Suprapubic skin (tissue), 4 donors: ENCODE measurements around the gene DUT. TPM values are rescaled to one million over a fixed set of nuclear protein-coding genes. Genes with fewer than 3 reads are reported as not detected.

Experiments used
- DNase-seq, 2 donors: peaks; one replicate each; pipeline ENCODE4 v3.0.0-alpha.2; 2019; ENCODE audit warnings: low spot score in 2 of 2
- H3K27ac ChIP-seq: fragments of 200-600 bp; sonication (generic); one replicate; pipeline ENCODE4 v1.5.1; 2019
- H3K27me3 ChIP-seq: fragments of 200-600 bp; sonication (generic); one replicate; pipeline ENCODE4 v1.5.1; 2019
- H3K36me3 ChIP-seq: fragments of 200-600 bp; sonication (generic); one replicate; pipeline ENCODE4 v1.5.1; 2019
- H3K4me1 ChIP-seq: fragments of 200-600 bp; sonication (generic); one replicate; pipeline ENCODE4 v1.5.1; 2019
- H3K4me3 ChIP-seq: fragments of 200-600 bp; sonication (generic); one replicate; pipeline ENCODE4 v1.5.1; 2019; ENCODE audit warnings: mild to moderate bottlenecking
- H3K9me3 ChIP-seq: fragments of 200-600 bp; sonication (generic); one replicate; pipeline ENCODE4 v1.5.1; 2019
- CTCF ChIP-seq, 2 donors: fragments of 200-600 bp in 1 of 2; fragments of 450-650 bp in 1 of 2; sonication (generic) in 1 of 2; IDR thresholded peaks; one replicate each; pipeline ENCODE4 v1.5.1; 2016 to 2019; ENCODE audit warnings: antibody characterized with exemption in 2 of 2, mild to moderate bottlenecking in 1 of 2, moderate library complexity in 1 of 2
- EP300 ChIP-seq: sonication (generic); formaldehyde crosslinking; IDR thresholded peaks from one replicate; pipeline ENCODE4 v1.6.1; 2017; ENCODE audit warnings: antibody characterized with exemption
- POLR2A ChIP-seq, 2 donors: fragments of 450-650 bp; IDR thresholded peaks; one replicate each; pipeline ENCODE4 v1.6.1; 2017; ENCODE audit warnings: antibody characterized with exemption in 2 of 2, mild to moderate bottlenecking in 2 of 2, moderate library complexity in 2 of 2
- POLR2AphosphoS5 ChIP-seq, 3 donors: sonication (generic); formaldehyde crosslinking; IDR thresholded peaks; one replicate each; pipeline ENCODE4 v1.6.1; 2017; ENCODE audit warnings: antibody characterized with exemption in 3 of 3
- WGBS: methylation state at CpG from one replicate; pipeline ENCODE4 v1.1.5; 2018; 5-methylcytosine and 5-hydroxymethylcytosine counted together
- total RNA-seq, 4 donors: library from RNA; depleted of rRNA; stranded (reverse); fragments of >200 nt; gene quantifications; one replicate each; pipeline ENCODE4 v1.1.0, GENCODE V29; 2016

DUT gene
- total RNA-seq, 4 donors from 2014 or later, result 49.3 to 69.4 (median 64.2) TPM

DNA sequence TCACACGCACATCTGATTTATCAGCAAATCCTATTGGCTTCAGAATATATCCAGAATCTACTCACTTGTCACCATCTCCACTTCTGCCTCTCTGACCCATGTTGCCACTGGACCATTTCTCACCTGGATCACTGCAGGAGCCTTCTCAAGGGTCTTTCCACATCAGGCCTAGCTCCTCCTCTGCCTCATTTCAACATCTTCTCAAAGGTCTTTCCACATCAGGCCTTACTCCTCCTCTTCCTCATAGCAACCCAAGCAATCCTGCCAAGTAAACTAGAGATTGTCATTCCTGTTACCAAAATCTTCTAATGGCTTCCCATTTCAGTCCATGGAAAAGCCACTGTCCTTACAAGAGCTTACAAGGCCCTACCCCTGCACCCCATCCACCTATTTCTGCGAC is 18.0 kb upstream of the DUT start:
- no peak overlapping the region for H3K27ac ChIP-seq
- no peak overlapping the region for H3K4me3 ChIP-seq
- WGBS, result 92% methylated on average over 2 of the region's 2 CpGs
- TF ChIP-seq POLR2AphosphoS5 (IDR thresholded peaks at IDR 0.05), result no peak
- no peak for TF ChIP-seq CTCF (IDR thresholded peaks at IDR 0.05)
- no peak for TF ChIP-seq EP300
- TF ChIP-seq POLR2A (IDR thresholded peaks at IDR 0.05), result no peak
- H3K36me3 ChIP-seq, result no peaks in the 10 kb centered on the region
- H3K4me1 ChIP-seq, result no peaks in the 10 kb centered on the region
- DNase-seq, result no peak
- H3K27me3 ChIP-seq, result no peaks in the 10 kb centered on the region
- H3K9me3 ChIP-seq, result no peaks in the 10 kb centered on the region

DNA sequence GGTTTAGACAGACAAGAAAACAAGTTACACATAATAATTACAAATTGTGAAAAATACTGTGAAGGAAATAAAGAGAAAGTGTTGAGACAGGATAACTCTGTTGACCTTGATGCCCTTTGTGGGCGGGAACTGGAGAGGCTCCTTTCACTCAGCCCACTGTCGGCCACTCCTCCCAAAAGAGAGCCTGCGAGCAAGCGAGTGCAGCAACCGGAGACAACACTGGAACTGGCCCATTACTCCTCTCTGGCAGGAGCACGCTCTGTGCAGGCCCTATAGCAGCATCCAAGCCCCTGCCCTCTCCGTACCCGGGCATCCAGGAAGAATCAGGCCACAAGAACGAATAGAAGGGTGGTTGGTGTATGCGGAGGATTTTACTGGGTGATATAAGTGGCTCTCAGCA is 16.2 kb upstream of the DUT start:
- no peak for DNase-seq
- H3K27ac ChIP-seq, result no peak overlapping the region
- H3K9me3 ChIP-seq, result no peaks in the 10 kb centered on the region

DNA sequence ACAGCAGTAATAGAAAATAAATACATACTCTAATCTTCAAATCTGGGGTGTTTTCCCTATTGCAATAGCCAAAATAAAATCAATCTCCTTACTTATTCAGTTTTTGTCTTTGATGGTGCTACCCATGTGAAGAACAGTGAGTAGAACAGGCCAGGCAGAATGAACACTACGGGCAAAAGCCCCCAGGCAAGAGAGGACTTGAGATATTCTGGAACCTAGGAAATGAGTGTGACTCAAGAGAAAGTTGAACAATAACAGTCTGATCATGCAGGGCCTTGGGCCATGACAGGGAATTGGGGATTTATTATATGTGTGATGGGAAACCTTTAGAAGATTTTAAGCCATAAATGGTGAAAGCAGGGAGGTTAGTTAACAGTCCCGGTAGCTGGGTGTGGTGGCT is 14.0 kb upstream of the DUT start:
- H3K4me1 ChIP-seq, result no peaks in the 10 kb centered on the region
- TF ChIP-seq POLR2A (IDR thresholded peaks at IDR 0.05) (no peak), CTCF (IDR thresholded peaks at IDR 0.05) (no peak), EP300 (no peak), POLR2AphosphoS5 (IDR thresholded peaks at IDR 0.05) (no peak)
- H3K9me3 ChIP-seq, result no peaks in the 10 kb centered on the region
- H3K4me3 ChIP-seq, result no peak overlapping the region
- DNase-seq, result no peak
- WGBS, result 81% methylated on average over 2 of the region's 2 CpGs
- no peaks in the 10 kb centered on the region for H3K36me3 ChIP-seq
- H3K27me3 ChIP-seq, result no peaks in the 10 kb centered on the region
- H3K27ac ChIP-seq, result no peak overlapping the region

More for the DNA sequence above, 16.2 kb upstream of the DUT start:
- Histone ChIP-seq H3K27me3 (no peaks in the 10 kb centered on the region), H3K4me3 (no peak overlapping the region), H3K36me3 (no peaks in the 10 kb centered on the region), H3K4me1 (no peaks in the 10 kb centered on the region)
- 73% methylated on average over 10 of the region's 10 CpGs for WGBS
- TF ChIP-seq POLR2A (IDR thresholded peaks at IDR 0.05), result no peak
- no peak for TF ChIP-seq POLR2AphosphoS5 (IDR thresholded peaks at IDR 0.05)
- TF ChIP-seq CTCF (IDR thresholded peaks at IDR 0.05), result no peak
- TF ChIP-seq EP300, result no peak

DNA sequence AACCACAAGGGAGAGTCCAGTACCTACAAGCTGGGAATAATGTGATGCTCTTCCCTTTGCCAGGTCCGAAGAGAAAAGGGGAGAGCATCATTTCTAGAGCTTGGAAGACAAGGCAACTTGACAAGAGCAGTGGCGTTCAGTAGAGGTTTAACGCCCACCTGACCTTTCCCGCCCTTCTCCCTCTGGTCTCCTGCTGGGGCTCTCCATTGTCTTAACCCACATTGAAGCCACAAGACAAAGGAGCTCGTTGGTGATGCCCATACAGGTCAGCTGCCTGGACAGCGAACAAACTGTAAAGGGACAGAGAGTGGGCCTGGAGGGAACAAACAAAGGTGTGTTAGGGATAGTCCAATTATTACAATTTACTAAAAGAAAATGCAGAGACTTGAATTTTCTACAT is 13.1 kb upstream of the DUT start:
- no peaks in the 10 kb centered on the region for H3K36me3 ChIP-seq
- DNase-seq, result no peak
- TF ChIP-seq EP300, result no peak
- TF ChIP-seq POLR2AphosphoS5 (IDR thresholded peaks at IDR 0.05), result no peak
- no peak for TF ChIP-seq POLR2A (IDR thresholded peaks at IDR 0.05)
- no peak for TF ChIP-seq CTCF (IDR thresholded peaks at IDR 0.05)
- no peaks in the 10 kb centered on the region for H3K27me3 ChIP-seq
- H3K9me3 ChIP-seq, result no peaks in the 10 kb centered on the region
- WGBS, result 73% methylated on average over 6 of the region's 6 CpGs
- no peak overlapping the region for H3K4me3 ChIP-seq
- no peak overlapping the region for H3K27ac ChIP-seq
- H3K4me1 ChIP-seq, result no peaks in the 10 kb centered on the region

- H3K36me3 ChIP-seq, result no peaks in the 10 kb centered on the region
- no peak overlapping the region for H3K4me3 ChIP-seq
- H3K9me3 ChIP-seq, result no peaks in the 10 kb centered on the region
- DNase-seq, result no peak
- WGBS, result 95% methylated on average over 7 of the region's 7 CpGs
- H3K4me1 ChIP-seq, result no peaks in the 10 kb centered on the region
- TF ChIP-seq POLR2AphosphoS5 (IDR thresholded peaks at IDR 0.05), result no peak
- H3K27ac ChIP-seq, result no peak overlapping the region
- H3K27me3 ChIP-seq, result no peaks in the 10 kb centered on the region
Measured at GRCh38 chr15:48323294-48323693, 7.9 kb upstream of the DUT start.

DNA sequence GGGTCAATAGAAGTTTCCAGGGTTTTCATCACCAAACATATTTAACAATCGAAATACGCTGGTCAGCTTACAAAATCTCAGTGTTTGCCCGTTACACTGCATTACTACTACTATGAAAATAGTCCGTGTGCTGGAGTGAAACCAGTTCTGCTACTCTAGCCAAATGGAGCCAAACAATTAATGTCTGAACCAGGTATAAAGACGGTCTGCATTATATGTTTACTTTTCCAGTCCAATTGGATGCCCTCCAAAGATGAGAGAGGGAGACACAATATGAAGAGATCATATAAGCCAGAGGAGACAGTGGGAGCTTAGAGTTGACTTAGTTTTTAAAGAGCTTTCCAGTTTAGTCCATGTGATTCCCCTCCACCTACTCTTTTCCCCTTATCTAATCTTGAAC is 6.3 kb upstream of the DUT start:
- H3K9me3 ChIP-seq, result no peaks in the 10 kb centered on the region
- 61% methylated on average over 5 of the region's 5 CpGs for WGBS
- no peak overlapping the region for H3K27ac ChIP-seq
- no peaks in the 10 kb centered on the region for H3K4me1 ChIP-seq
- no peaks in the 10 kb centered on the region for H3K36me3 ChIP-seq
- no peaks in the 10 kb centered on the region for H3K27me3 ChIP-seq
- DNase-seq, result no peak
- no peak overlapping the region for H3K4me3 ChIP-seq
- TF ChIP-seq POLR2A (IDR thresholded peaks at IDR 0.05) (no peak), CTCF (IDR thresholded peaks at IDR 0.05) (no peak), POLR2AphosphoS5 (IDR thresholded peaks at IDR 0.05) (no peak), EP300 (no peak)
